ENCODE data around the gene RNF157.

RNF157 gene

GRCh38 chr17:76184290-76184689 is 56.0 kb downstream of the RNF157 start:
- H3K4me3 ChIP-seq (ENCODE audit: low read depth, low read length) = no peak overlapping the region
- H3K27ac ChIP-seq (ENCODE audit: low read depth, low read length) = no peak overlapping the region
- H3K27me3 ChIP-seq (ENCODE audit: insufficient read depth, low read length) = peaks cover 4% of the 10 kb centered on the region; the same call in 1 of the 2 replicates
- H3K4me1 ChIP-seq (ENCODE audit: control insufficient read depth, insufficient read depth, low read length, unreplicated experiment) = no peaks in the 10 kb centered on the region
- no peaks in the 10 kb centered on the region for H3K79me2 ChIP-seq (ENCODE audit: control insufficient read depth, insufficient read depth, low read length, unreplicated experiment)
- H2AFZ ChIP-seq (ENCODE audit: low read length, unreplicated experiment) = no peak overlapping the region
- H3K36me3 ChIP-seq (ENCODE audit: insufficient read depth, low read length) = no peaks in the 10 kb centered on the region

DNA sequence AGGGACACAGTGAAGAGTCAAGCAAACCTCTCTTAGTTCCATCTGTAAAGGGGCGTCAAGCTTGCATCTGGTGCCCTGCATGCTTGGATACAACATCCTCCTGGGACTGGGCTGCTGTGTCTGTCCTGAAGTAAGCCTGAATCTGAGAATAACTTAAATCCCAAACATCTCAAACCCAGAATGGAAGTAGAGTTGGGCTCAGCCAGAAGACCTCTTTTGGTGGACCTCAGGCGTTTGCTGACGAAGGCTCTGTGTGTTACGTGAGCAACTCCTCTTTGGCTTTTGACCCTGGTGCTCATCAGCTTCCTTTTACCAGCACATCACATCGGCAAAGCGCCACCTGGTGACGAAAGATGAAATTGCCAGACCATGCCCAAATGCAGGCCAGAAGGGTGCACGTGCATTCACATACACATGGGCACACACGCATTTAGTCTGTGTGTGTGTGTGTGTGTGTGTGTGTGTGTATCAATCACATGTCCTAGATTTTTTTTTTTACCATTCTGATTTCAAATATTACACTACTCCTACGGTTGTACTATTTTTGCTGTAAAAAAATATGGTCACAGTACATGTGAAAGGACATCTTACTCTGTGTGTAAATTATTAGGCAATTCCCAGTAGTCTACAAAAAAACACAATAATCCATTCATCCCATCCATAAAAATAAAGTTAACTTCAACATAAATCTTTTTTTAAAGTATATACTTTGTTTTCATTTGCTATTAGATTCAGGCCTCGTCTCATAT is 58.1 kb downstream of the RNF157 start:
- Histone ChIP-seq H3K4me1 (ENCODE audit: control insufficient read depth, insufficient read depth, low read length, unreplicated experiment) (no peaks in the 10 kb centered on the region), H3K4me3 (ENCODE audit: low read depth, low read length) (no peak overlapping the region), H3K79me2 (ENCODE audit: control insufficient read depth, insufficient read depth, low read length, unreplicated experiment) (no peaks in the 10 kb centered on the region), H3K36me3 (ENCODE audit: insufficient read depth, low read length) (no peaks in the 10 kb centered on the region), H3K27me3 (ENCODE audit: insufficient read depth, low read length) (no peaks in the 10 kb centered on the region), H2AFZ (ENCODE audit: low read length, unreplicated experiment) (no peak overlapping the region), H3K27ac (ENCODE audit: low read depth, low read length) (no peak overlapping the region)

DNA sequence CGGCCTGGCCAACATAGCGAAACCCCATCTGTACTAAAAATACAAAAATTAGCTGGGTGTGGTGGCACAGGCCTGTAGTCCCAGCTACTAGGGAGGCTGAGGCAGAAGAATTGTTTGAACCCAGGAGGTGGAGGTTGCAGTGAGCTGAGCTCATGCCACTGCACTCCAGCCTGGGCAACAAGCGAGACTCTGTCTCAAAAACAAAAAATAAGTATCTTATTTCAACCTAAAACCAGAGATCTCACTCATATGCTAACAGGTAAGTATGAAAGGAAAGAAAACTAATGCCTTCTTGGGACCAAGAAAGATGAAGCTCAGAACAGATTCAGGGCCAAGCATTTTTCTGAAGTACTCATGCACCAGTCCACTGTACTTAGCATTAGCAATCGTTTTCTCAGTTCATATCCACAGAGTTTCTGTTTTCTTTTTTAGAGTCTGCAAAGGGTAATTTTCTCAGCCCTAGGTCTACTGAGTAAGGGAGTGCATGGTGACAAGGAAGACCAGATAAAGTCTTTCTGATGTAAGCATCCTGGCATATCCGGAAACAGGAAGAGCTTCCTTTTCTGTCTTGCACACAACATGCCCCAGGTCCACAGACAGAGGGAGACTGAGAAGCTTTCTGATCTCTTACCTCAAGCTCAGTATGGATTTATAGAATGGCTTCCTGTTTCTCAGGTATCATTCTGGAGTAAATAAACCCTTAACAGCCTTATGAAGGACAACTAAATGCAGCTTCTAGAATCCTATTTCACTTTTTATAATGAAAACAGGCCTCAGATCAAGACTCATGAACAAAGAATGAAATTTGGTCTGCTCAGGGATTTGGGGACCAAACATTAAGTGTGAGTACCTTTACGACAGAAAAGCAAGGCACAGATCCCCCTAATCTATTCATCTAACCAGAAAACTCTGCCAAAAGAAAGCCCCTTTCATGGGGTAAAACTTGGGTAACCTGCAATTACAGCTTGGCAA is 60.5 kb downstream of the RNF157 start:
- Histone ChIP-seq H3K36me3 (ENCODE audit: insufficient read depth, low read length) (no peaks in the 10 kb centered on the region), H2AFZ (ENCODE audit: low read length, unreplicated experiment) (no peak overlapping the region), H3K79me2 (ENCODE audit: control insufficient read depth, insufficient read depth, low read length, unreplicated experiment) (no peaks in the 10 kb centered on the region), H3K27me3 (ENCODE audit: insufficient read depth, low read length) (no peaks in the 10 kb centered on the region), H3K4me3 (ENCODE audit: low read depth, low read length) (no peak overlapping the region), H3K27ac (ENCODE audit: low read depth, low read length) (no peak overlapping the region), H3K4me1 (ENCODE audit: control insufficient read depth, insufficient read depth, low read length, unreplicated experiment) (no peaks in the 10 kb centered on the region)

- no peaks in the 10 kb centered on the region for H3K79me2 ChIP-seq (ENCODE audit: control insufficient read depth, insufficient read depth, low read length, unreplicated experiment)
- H3K27ac ChIP-seq (ENCODE audit: low read depth, low read length) = no peak overlapping the region
- H3K4me3 ChIP-seq (ENCODE audit: low read depth, low read length) = no peak overlapping the region
- no peak overlapping the region for H2AFZ ChIP-seq (ENCODE audit: low read length, unreplicated experiment)
- H3K4me1 ChIP-seq (ENCODE audit: control insufficient read depth, insufficient read depth, low read length, unreplicated experiment) = no peaks in the 10 kb centered on the region
- H3K27me3 ChIP-seq (ENCODE audit: insufficient read depth, low read length) = no peaks in the 10 kb centered on the region
- H3K36me3 ChIP-seq (ENCODE audit: insufficient read depth, low read length) = no peaks in the 10 kb centered on the region
These were observed 62.2 kb downstream of the RNF157 start for GRCh38 chr17:76178124-76178523.

GRCh38 chr17:76176701-76177574 is 63.4 kb downstream of the RNF157 start:
- no peak overlapping the region for H2AFZ ChIP-seq (ENCODE audit: low read length, unreplicated experiment)
- H3K4me3 ChIP-seq (ENCODE audit: low read depth, low read length) = no peak overlapping the region
- H3K36me3 ChIP-seq (ENCODE audit: insufficient read depth, low read length) = no peaks in the 10 kb centered on the region
- no peaks in the 10 kb centered on the region for H3K79me2 ChIP-seq (ENCODE audit: control insufficient read depth, insufficient read depth, low read length, unreplicated experiment)
- H3K27ac ChIP-seq (ENCODE audit: low read depth, low read length) = no peak overlapping the region
- H3K27me3 ChIP-seq (ENCODE audit: insufficient read depth, low read length) = no peaks in the 10 kb centered on the region
- H3K4me1 ChIP-seq (ENCODE audit: control insufficient read depth, insufficient read depth, low read length, unreplicated experiment) = no peaks in the 10 kb centered on the region

DNA sequence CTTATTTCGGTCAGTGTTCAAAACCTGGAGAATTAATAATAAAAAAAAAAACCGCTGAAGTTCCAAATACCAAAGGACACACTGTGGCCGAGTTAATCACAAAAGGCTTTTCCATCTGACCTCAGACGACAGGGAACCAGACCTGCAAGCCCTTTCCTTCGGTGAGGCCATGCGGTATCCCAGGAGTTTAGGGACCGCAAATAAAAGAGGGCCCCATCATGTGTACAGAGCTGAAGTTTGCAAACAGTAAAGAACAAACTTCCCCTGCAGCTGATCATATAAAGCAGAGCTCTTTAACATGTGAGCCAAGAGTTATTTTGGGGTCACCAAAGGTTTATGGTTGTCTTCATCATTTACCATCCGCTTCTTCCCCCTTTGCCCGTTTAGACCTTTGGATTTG is 66.3 kb downstream of the RNF157 start:
- no peak overlapping the region for H3K27ac ChIP-seq (ENCODE audit: low read depth, low read length)
- H3K4me1 ChIP-seq (ENCODE audit: control insufficient read depth, insufficient read depth, low read length, unreplicated experiment) = no peaks in the 10 kb centered on the region

DNA sequence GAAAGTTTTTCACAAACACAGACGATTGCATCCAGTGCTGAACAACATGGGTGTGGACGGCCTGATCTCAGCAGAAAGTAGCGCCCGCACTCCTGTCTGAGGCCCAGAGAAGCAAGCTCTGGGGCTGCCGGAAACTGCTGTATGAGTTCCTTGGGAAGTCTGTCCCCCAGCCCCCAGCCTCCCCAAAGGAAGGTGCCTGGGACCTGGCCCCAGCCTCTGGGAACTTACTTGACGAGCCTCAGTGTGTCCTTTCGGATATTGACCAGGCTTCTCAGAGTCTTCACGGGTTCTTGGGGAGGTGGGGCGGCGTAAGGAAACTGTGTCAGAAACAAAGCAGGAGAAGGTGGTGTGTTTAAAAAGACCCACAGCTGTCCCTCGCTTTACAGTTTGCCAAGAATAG is 66.8 kb downstream of the RNF157 start:
- Histone ChIP-seq H3K4me3 (ENCODE audit: low read depth, low read length) (no peak overlapping the region), H3K27ac (ENCODE audit: low read depth, low read length) (no peak overlapping the region), H3K27me3 (ENCODE audit: insufficient read depth, low read length) (no peaks in the 10 kb centered on the region), H3K4me1 (ENCODE audit: control insufficient read depth, insufficient read depth, low read length, unreplicated experiment) (no peaks in the 10 kb centered on the region), H3K79me2 (ENCODE audit: control insufficient read depth, insufficient read depth, low read length, unreplicated experiment) (no peaks in the 10 kb centered on the region), H2AFZ (ENCODE audit: low read length, unreplicated experiment) (no peak overlapping the region), H3K36me3 (ENCODE audit: insufficient read depth, low read length) (no peaks in the 10 kb centered on the region)

More for the DNA sequence above, 66.3 kb downstream of the RNF157 start:
- no peak overlapping the region for H3K4me3 ChIP-seq (ENCODE audit: low read depth, low read length)
- peak overlapping the region; percentile 5 for H2AFZ ChIP-seq (ENCODE audit: low read length, unreplicated experiment)
- no peaks in the 10 kb centered on the region for H3K79me2 ChIP-seq (ENCODE audit: control insufficient read depth, insufficient read depth, low read length, unreplicated experiment)
- H3K36me3 ChIP-seq (ENCODE audit: insufficient read depth, low read length) = no peaks in the 10 kb centered on the region
- H3K27me3 ChIP-seq (ENCODE audit: insufficient read depth, low read length) = no peaks in the 10 kb centered on the region

DNA sequence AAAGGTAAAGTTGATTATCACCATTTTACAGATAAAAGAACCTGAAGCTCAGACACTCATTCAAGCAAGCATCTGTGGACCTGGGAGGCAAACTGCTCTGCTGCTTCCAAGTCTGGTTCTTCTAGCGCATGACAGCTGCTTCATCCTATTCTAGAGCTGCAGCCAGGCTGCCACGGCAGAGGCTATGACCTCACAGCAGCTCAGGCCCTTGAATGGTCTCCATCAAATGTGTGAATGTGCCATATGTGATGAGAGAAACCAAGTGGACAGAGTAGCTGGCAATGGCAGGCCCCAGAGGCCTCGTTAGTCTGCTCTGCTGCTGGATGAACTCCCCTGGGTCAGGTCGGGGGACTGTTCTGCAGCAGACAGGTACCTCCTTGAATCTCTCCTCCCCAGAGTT is 68.6 kb downstream of the RNF157 start:
- Histone ChIP-seq H3K27ac (ENCODE audit: low read depth, low read length) (no peak overlapping the region), H3K36me3 (ENCODE audit: insufficient read depth, low read length) (no peaks in the 10 kb centered on the region), H3K27me3 (ENCODE audit: insufficient read depth, low read length) (no peaks in the 10 kb centered on the region), H2AFZ (ENCODE audit: low read length, unreplicated experiment) (no peak overlapping the region), H3K4me1 (ENCODE audit: control insufficient read depth, insufficient read depth, low read length, unreplicated experiment) (no peaks in the 10 kb centered on the region), H3K79me2 (ENCODE audit: control insufficient read depth, insufficient read depth, low read length, unreplicated experiment) (no peaks in the 10 kb centered on the region), H3K4me3 (ENCODE audit: low read depth, low read length) (no peak overlapping the region)

- Histone ChIP-seq H3K36me3 (ENCODE audit: insufficient read depth, low read length) (no peaks in the 10 kb centered on the region), H3K4me1 (ENCODE audit: control insufficient read depth, insufficient read depth, low read length, unreplicated experiment) (no peaks in the 10 kb centered on the region), H3K27me3 (ENCODE audit: insufficient read depth, low read length) (no peaks in the 10 kb centered on the region), H2AFZ (ENCODE audit: low read length, unreplicated experiment) (no peak overlapping the region), H3K79me2 (ENCODE audit: control insufficient read depth, insufficient read depth, low read length, unreplicated experiment) (no peaks in the 10 kb centered on the region), H3K4me3 (ENCODE audit: low read depth, low read length) (no peak overlapping the region), H3K27ac (ENCODE audit: low read depth, low read length) (no peak overlapping the region)
These were observed 70.2 kb downstream of the RNF157 start for GRCh38 chr17:76170114-76170513.

DNA sequence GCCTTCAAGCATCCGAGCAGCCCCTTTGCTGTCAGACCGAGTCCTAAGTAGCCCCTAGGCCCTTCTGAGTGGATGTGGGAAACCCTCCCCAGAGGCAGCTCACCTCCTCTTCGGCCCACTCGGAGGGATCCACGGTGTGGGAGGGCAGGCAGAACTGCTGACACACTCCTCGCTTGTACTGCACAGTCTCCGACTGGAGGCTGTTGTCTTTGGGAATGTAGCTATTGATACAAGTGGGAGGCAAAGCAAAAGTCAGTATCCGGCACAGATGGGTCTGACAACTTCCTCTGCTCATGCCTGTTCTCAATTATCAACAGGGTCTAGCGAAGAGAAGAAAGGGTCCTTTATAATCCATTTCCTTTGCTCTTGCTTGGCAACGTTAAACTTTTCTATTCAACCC is 73.4 kb downstream of the RNF157 start:
- Histone ChIP-seq H3K4me3 (ENCODE audit: low read depth, low read length) (no peak overlapping the region), H3K36me3 (ENCODE audit: insufficient read depth, low read length) (no peaks in the 10 kb centered on the region), H3K79me2 (ENCODE audit: control insufficient read depth, insufficient read depth, low read length, unreplicated experiment) (no peaks in the 10 kb centered on the region), H2AFZ (ENCODE audit: low read length, unreplicated experiment) (no peak overlapping the region), H3K4me1 (ENCODE audit: control insufficient read depth, insufficient read depth, low read length, unreplicated experiment) (no peaks in the 10 kb centered on the region), H3K27me3 (ENCODE audit: insufficient read depth, low read length) (no peaks in the 10 kb centered on the region), H3K27ac (ENCODE audit: low read depth, low read length) (no peak overlapping the region)
